Fibroblast of skin of abdomen (primary cell): ENCODE measurements around the gene DHRS4L2.
"Not testable (repeated sequence)": the region's sequence is repeated elsewhere in the genome, so short reads cannot be mapped to it uniquely, and the experiment has no call there.

Experiments used
- DNase-seq: peaks from one replicate; pipeline ENCODE4 v3.0.0-alpha.2; 2013

Gene DHRS4L2

GRCh38 chr14:24020520-24020919, 31.8 kb downstream of the DHRS4L2 start:
- DNase-seq: not testable (repeated sequence)

GRCh38 chr14:24024939-24025418, 36.2 kb downstream of the DHRS4L2 start:
- DNase-seq: not testable (repeated sequence)

- not testable (repeated sequence) for DNase-seq
These were observed 41.0 kb downstream of the DHRS4L2 start for GRCh38 chr14:24029687-24030086.

- not testable (repeated sequence) for DNase-seq
These were observed 42.6 kb downstream of the DHRS4L2 start for GRCh38 chr14:24031331-24031730.

GRCh38 chr14:24032727-24033418, 44.1 kb downstream of the DHRS4L2 start:
- peak; percentile 84 for DNase-seq

GRCh38 chr14:24035769-24036168, 47.0 kb downstream of the DHRS4L2 start:
- DNase-seq: not testable (repeated sequence)

- DNase-seq: peak; percentile 61
These were observed 47.6 kb downstream of the DHRS4L2 start for GRCh38 chr14:24036169-24036962.

- DNase-seq: not testable (repeated sequence)
These were observed 48.4 kb downstream of the DHRS4L2 start for GRCh38 chr14:24036963-24037657.

- DNase-seq: no peak
These were observed 48.9 kb downstream of the DHRS4L2 start for GRCh38 chr14:24037658-24038037.

GRCh38 chr14:24038686-24039085, 50.0 kb downstream of the DHRS4L2 start:
- no peak for DNase-seq

GRCh38 chr14:24040692-24041091, 52.0 kb downstream of the DHRS4L2 start:
- no peak for DNase-seq

- no peak for DNase-seq
These were observed 54.0 kb downstream of the DHRS4L2 start for GRCh38 chr14:24042746-24043145.

- not testable (repeated sequence) for DNase-seq
These were observed 60.3 kb downstream of the DHRS4L2 start for GRCh38 chr14:24049002-24049401.

- DNase-seq: not testable (repeated sequence)
These were observed 62.0 kb downstream of the DHRS4L2 start for GRCh38 chr14:24050753-24051152.

GRCh38 chr14:24051176-24051788, 62.6 kb downstream of the DHRS4L2 start:
- no peak for DNase-seq

GRCh38 chr14:24051789-24052655, 63.3 kb downstream of the DHRS4L2 start, which contains the start of gene CARMIL3:
Gene CARMIL3, plus strand, starts transcription at chr14:24052009. Its CDS starts 145 bp downstream, at chr14:24052154.
- peak; percentile 51 for DNase-seq

GRCh38 chr14:24052656-24053547, 64.2 kb downstream of the DHRS4L2 start:
- DNase-seq: no peak

GRCh38 chr14:24053548-24054323, 65.0 kb downstream of the DHRS4L2 start:
- no peak for DNase-seq

GRCh38 chr14:24054324-24054641, 65.6 kb downstream of the DHRS4L2 start:
- no peak for DNase-seq

GRCh38 chr14:24054646-24055045, 65.9 kb downstream of the DHRS4L2 start:
- no peak for DNase-seq
